Testis (tissue), 3 donors: ENCODE measurements around the gene TMEM117. TPM values are rescaled to one million over a fixed set of nuclear protein-coding genes. Genes with fewer than 3 reads are reported as not detected.

Experiments
- DNase-seq: peaks from one replicate; pipeline ENCODE4 v3.0.0-alpha.2; 2019
- H3K27ac ChIP-seq, 2 donors: fragments of 200-600 bp; sonication (generic); one replicate each; pipeline ENCODE4 v1.5.1; 2019
- H3K27me3 ChIP-seq: fragments of 200-600 bp; sonication (generic); one replicate; pipeline ENCODE4 v1.5.1; 2019
- H3K36me3 ChIP-seq: fragments of 200-600 bp; sonication (generic); one replicate; pipeline ENCODE4 v1.5.1; 2017; ENCODE audit warnings: low read depth; ENCODE audit errors: missing control alignments
- H3K4me1 ChIP-seq: fragments of 200-600 bp; sonication (generic); one replicate; pipeline ENCODE4 v1.5.1; 2019
- H3K4me3 ChIP-seq, 2 donors: fragments of 200-600 bp; sonication (generic); one replicate each; pipeline ENCODE4 v1.5.1; 2017 to 2019
- H3K9me3 ChIP-seq: fragments of 200-600 bp; sonication (generic); one replicate; pipeline ENCODE4 v1.5.1; 2017
- POLR2A ChIP-seq: fragments of 450-650 bp; IDR thresholded peaks from one replicate; pipeline ENCODE4 v1.6.1; 2017; ENCODE audit warnings: antibody characterized with exemption, mild to moderate bottlenecking, moderate library complexity
- WGBS, 2 donors: methylation state at CpG; one replicate each; pipeline ENCODE4 v1.1.5; 2018; 5-methylcytosine and 5-hydroxymethylcytosine counted together
- intact Hi-C: fragments of 100-400 bp; cut with DNase I; formaldehyde crosslinking; loops from one replicate; pipeline ENCODE4 v1.15.1; 2023; ENCODE audit warnings: low total_unique reads
- polyA plus RNA-seq: library from polyadenylated mRNA; stranded (reverse); fragments of 350-450 nt; fragmentation: Illumina TruSeq; extraction: RNeasy Lipid Tissue Mini Kit (QIAGEN cat#74804); gene quantifications from one replicate; pipeline ENCODE4 v1.2.3, GENCODE V29; 2014; ENCODE audit warnings: low read depth, low replicate concordance; ENCODE audit not compliant: insufficient read depth
- total RNA-seq, 2 donors: library from RNA; depleted of rRNA; stranded (reverse); fragments of >200 nt; gene quantifications; one replicate each; pipeline ENCODE4 v1.2.3, GENCODE V29; 2016
- TF ChIP-seq, protein P1 (sequence below), 3 experiments: fragments of 450-650 bp in 2 of 3; fragments of 200-600 bp in 1 of 3; sonication (generic) in 1 of 3; IDR thresholded peaks; one replicate each; pipeline ENCODE4 v1.5.1; 2016 to 2019; ENCODE audit warnings: antibody characterized with exemption in 3 of 3, mild to moderate bottlenecking in 2 of 3, moderate library complexity in 1 of 3

TMEM117 gene
- total and polyA plus RNA-seq, 3 donors from 2014 or later = 6.1 to 17.7 (median 14.8) TPM

DNA sequence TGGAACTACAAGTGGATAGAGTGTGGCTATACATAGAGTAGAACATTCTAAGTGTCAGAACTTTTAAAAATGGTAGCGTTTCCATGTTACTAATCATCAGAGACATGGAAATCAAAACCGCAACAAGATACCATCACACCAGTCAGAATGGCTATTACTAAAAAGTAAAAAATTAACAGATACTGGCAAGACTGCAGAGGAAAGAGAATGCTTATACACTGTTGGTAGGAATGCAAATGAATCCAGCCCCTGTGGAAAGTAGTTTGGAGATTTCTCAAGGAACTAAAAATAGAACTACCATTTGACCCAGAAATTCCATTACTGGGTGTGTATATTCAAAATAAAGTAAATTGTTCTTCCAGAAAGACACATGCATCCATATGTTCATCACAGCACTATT lies 521.6 kb downstream of the TMEM117 start:
- 94 to 97% methylated on average over 2 of the region's 2 CpGs for WGBS, 2 donors
- no peak overlapping the region for H3K4me3 ChIP-seq
- no peaks in the 10 kb centered on the region for H3K27me3 ChIP-seq
- no peak for TF ChIP-seq POLR2A
- TF ChIP-seq, protein P1, sequence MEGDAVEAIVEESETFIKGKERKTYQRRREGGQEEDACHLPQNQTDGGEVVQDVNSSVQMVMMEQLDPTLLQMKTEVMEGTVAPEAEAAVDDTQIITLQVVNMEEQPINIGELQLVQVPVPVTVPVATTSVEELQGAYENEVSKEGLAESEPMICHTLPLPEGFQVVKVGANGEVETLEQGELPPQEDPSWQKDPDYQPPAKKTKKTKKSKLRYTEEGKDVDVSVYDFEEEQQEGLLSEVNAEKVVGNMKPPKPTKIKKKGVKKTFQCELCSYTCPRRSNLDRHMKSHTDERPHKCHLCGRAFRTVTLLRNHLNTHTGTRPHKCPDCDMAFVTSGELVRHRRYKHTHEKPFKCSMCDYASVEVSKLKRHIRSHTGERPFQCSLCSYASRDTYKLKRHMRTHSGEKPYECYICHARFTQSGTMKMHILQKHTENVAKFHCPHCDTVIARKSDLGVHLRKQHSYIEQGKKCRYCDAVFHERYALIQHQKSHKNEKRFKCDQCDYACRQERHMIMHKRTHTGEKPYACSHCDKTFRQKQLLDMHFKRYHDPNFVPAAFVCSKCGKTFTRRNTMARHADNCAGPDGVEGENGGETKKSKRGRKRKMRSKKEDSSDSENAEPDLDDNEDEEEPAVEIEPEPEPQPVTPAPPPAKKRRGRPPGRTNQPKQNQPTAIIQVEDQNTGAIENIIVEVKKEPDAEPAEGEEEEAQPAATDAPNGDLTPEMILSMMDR (IDR thresholded peaks at IDR 0.05) = no peak
- no peaks in the 10 kb centered on the region for H3K36me3 ChIP-seq
- no peak for DNase-seq
- no peaks in the 10 kb centered on the region for H3K4me1 ChIP-seq
- no peak overlapping the region for H3K27ac ChIP-seq
- H3K9me3 ChIP-seq = no peaks in the 10 kb centered on the region
- intact Hi-C loops = no loop called here

DNA sequence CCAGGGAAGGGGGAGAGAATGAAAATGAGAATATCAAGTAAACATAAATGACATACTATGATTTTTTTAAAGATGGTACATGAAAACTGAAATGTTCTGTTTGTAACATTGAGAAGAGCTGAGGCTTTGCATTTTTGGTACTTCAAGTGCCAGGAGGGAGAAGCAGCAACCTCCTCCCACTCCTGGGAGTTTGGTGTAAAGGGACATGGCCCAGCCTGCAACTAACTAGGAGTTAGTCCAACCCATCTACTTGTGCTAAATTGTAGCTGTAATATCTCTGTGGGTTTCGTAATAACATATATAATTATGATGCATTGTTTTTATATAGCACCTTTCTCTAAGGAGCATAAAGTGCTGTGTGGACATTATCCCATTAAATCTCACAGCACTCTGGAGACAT lies 522.8 kb downstream of the TMEM117 start:
- Histone ChIP-seq H3K27me3 (no peaks in the 10 kb centered on the region), H3K4me3 (no peak overlapping the region), H3K9me3 (no peaks in the 10 kb centered on the region), H3K36me3 (no peaks in the 10 kb centered on the region), H3K4me1 (no peaks in the 10 kb centered on the region), H3K27ac (no peak overlapping the region)
- DNase-seq = no peak
- TF ChIP-seq, protein P1 (IDR thresholded peaks at IDR 0.05) = no peak
- no peak for TF ChIP-seq POLR2A
- intact Hi-C loops = no loop called here
- WGBS, 2 donors = 85 to 87% methylated on average over 1 of the region's 1 CpG

DNA sequence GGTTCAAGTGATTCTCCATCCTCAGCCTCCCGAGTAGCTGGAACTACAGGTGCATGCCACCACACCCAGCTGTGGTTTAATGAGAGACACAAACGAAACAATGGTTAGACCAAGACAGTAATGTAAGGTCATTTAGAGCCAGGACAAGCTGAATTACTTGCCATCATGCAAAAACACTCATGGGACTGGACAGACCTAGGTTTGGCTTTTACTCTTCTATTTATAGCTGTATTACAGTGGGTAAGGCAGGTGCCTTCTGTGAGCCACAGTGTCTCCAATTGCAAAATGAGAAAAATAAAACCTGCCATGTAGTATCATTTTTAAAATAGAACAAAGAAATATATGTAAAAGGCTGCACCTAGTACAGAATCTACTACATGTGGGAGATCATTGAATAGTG lies 527.1 kb downstream of the TMEM117 start:
- H3K9me3 ChIP-seq = no peaks in the 10 kb centered on the region
- H3K27me3 ChIP-seq = no peaks in the 10 kb centered on the region
- TF ChIP-seq, protein P1 (IDR thresholded peaks at IDR 0.05) = no peak
- TF ChIP-seq POLR2A = no peak
- no peak overlapping the region for H3K4me3 ChIP-seq
- H3K27ac ChIP-seq = no peak overlapping the region
- WGBS, 2 donors = 85 to 92% methylated on average over 2 of the region's 2 CpGs
- no peaks in the 10 kb centered on the region for H3K4me1 ChIP-seq
- DNase-seq = no peak
- no peaks in the 10 kb centered on the region for H3K36me3 ChIP-seq
- intact Hi-C loops = no loop called here

DNA sequence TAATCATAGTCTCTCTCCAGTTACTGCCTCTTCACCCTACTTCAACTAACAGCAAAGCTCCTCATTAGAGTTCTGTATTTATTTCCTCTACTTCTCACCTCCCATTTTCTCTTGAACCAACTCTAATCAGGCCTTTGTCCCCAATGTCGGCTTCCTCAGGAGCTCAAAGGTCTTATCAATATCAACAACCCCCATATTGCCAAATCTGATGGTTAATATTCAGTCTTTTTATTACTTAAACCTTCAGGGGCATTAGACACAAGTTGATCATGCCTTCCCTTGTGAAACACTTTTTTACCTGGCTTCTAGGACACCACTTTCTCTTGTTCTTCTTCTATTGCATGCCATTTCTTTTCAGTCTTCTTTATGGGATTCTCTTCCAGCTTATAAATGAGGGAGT lies 531.3 kb downstream of the TMEM117 start:
- no peak for DNase-seq
- Histone ChIP-seq H3K9me3 (no peaks in the 10 kb centered on the region), H3K27ac (no peak overlapping the region), H3K27me3 (no peaks in the 10 kb centered on the region), H3K36me3 (no peaks in the 10 kb centered on the region), H3K4me3 (no peak overlapping the region), H3K4me1 (no peaks in the 10 kb centered on the region)
- TF ChIP-seq POLR2A = no peak
- TF ChIP-seq, protein P1 (IDR thresholded peaks at IDR 0.05) = no peak
- 95 to 96% methylated on average over 1 of the region's 1 CpG for WGBS, 2 donors
- intact Hi-C loops = no loop called here

DNA sequence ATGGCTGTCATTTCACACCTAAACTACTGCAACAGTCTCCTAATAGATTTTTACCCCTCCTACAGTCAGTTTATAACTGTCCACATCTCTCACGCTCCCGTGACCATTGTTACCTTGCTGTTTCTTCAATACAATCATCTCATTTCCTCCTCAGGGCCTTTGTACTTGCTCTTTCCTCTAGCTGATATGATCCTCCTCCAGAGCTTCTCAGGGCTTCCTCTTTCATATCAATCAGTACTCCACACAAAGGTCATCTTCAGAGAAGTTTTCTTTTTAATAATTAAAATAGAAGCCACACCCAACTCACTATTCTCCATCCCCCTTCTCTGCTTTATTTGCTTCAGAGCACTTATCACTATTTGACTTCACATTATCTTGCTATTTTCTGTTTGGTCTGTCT lies 532.0 kb downstream of the TMEM117 start:
- TF ChIP-seq, protein P1 (IDR thresholded peaks at IDR 0.05) = no peak
- TF ChIP-seq POLR2A = no peak
- no peak for DNase-seq
- no peaks in the 10 kb centered on the region for H3K36me3 ChIP-seq
- H3K27ac ChIP-seq = no peak overlapping the region
- 86 to 94% methylated on average over 2 of the region's 2 CpGs for WGBS, 2 donors
- H3K4me3 ChIP-seq = no peak overlapping the region
- intact Hi-C loops = no loop called here
- H3K27me3 ChIP-seq = no peaks in the 10 kb centered on the region
- no peaks in the 10 kb centered on the region for H3K4me1 ChIP-seq
- H3K9me3 ChIP-seq = no peaks in the 10 kb centered on the region
